H1 (cell line): Measurements from ENCODE around the gene HMGN1. TPM values are rescaled to one million over a fixed set of nuclear protein-coding genes. Genes with fewer than 3 reads are reported as not detected.
A peak's percentile ranks its signal among the peaks of the same experiment; 100 is the strongest.

Experiments
- CTCF ChIA-PET: fragments of 300-600 bp; sonication (Branson Sonifier 250); formaldehyde crosslinking; loops from one replicate; lab custom pipeline; 2021; ENCODE audit not compliant: partially characterized antibody; lab: Charles Lee
- POLR2A ChIA-PET: fragments of 300-600 bp; sonication (Branson Sonifier 250); formaldehyde crosslinking; loops from one replicate; lab custom pipeline; 2021; ENCODE audit warnings: inconsistent platforms; ENCODE audit not compliant: partially characterized antibody; lab: Charles Lee
- DNase-seq, 2 experiments: peaks; one replicate each; pipeline versions ENCODE4 v3.0.0 to v3.0.0-alpha.2; 2010 to 2022; ENCODE audit warnings: low spot score in 2 of 2, low read depth in 1 of 2, mixed read lengths in 1 of 2
- FAIRE-seq: peaks from 2 replicates; lab custom pipeline; 2011; peaks lifted over from hg19 to GRCh38; lab: Jason Lieb, UNC
- H2AFZ ChIP-seq: 2 replicates; pipeline ENCODE4 v1.8.1; 2012; ENCODE audit warnings: low read length, inconsistent platforms
- H2AK5ac ChIP-seq: 2 replicates; pipeline ENCODE4 v1.6.1; 2013; ENCODE audit warnings: low read depth, low read length
- H2BK120ac ChIP-seq: replicated peaks from 2 replicates; pipeline ENCODE3; 2013; ENCODE audit warnings: low read depth, low read length, inconsistent platforms
- H2BK12ac ChIP-seq: 2 replicates; pipeline ENCODE4 v1.6.1; 2013; ENCODE audit warnings: low read depth, low read length
- H2BK15ac ChIP-seq: 2 replicates; pipeline ENCODE4 v1.6.1; 2013; ENCODE audit warnings: low read length
- H2BK20ac ChIP-seq: 2 replicates; pipeline ENCODE4 v1.6.1; 2013; ENCODE audit warnings: low read length
- H2BK5ac ChIP-seq: 2 replicates; pipeline ENCODE4 v1.6.1; 2013; ENCODE audit warnings: low read depth, low read length
- H3K14ac ChIP-seq: 2 replicates; pipeline ENCODE4 v1.6.1; 2013; ENCODE audit warnings: inconsistent platforms; ENCODE audit not compliant: insufficient read length
- H3K18ac ChIP-seq: 2 replicates; pipeline ENCODE4 v1.6.1; 2013; ENCODE audit warnings: low read length; ENCODE audit errors: extremely low read depth
- H3K23ac ChIP-seq: 2 replicates; pipeline ENCODE4 v1.6.1; 2013; ENCODE audit warnings: inconsistent platforms; ENCODE audit not compliant: insufficient read length
- H3K23me2 ChIP-seq: 2 replicates; pipeline ENCODE4 v1.6.1; 2013; ENCODE audit warnings: low read depth, low read length
- H3K27ac ChIP-seq: 2 replicates; pipeline ENCODE4 v1.6.1; 2011; ENCODE audit warnings: low read depth, low read length, inconsistent platforms
- H3K27me3 ChIP-seq, 4 experiments: replicated peaks in 1 of 4; 1 replicate in 1 of 4; 2 replicates in 3 of 4; pipeline versions ENCODE4 v1.6.1 to v1.8.1; 2011 to 2013; ENCODE audit warnings: low read length in 3 of 4, mild to moderate bottlenecking in 3 of 4, inconsistent platforms in 2 of 4, mixed read lengths in 2 of 4, moderate library complexity in 1 of 4; ENCODE audit not compliant: control insufficient read depth in 3 of 4, insufficient read depth in 3 of 4; ENCODE audit errors: extremely low read depth in 1 of 4
- H3K36me3 ChIP-seq, 4 experiments: 2 replicates each; pipeline versions ENCODE4 v1.6.1 to v1.8.1; 2011 to 2013; ENCODE audit warnings: mild to moderate bottlenecking in 4 of 4, low read length in 3 of 4, moderate library complexity in 2 of 4, control low read depth in 1 of 4, inconsistent platforms in 1 of 4; ENCODE audit not compliant: insufficient read depth in 4 of 4, control insufficient read depth in 2 of 4
- H3K4ac ChIP-seq: replicated peaks from 2 replicates; pipeline ENCODE3; 2013; ENCODE audit warnings: low read length, low read depth, mixed read lengths, inconsistent platforms; ENCODE audit not compliant: insufficient read length
- H3K4me1 ChIP-seq, 4 experiments: replicated peaks in 1 of 4; 1 replicate in 1 of 4; 2 replicates in 3 of 4; pipeline versions ENCODE4 v1.6.1 to v1.8.1; 2011 to 2013; ENCODE audit warnings: low read length in 3 of 4, inconsistent platforms in 2 of 4, mixed read lengths in 1 of 4; ENCODE audit not compliant: insufficient read depth in 4 of 4, control insufficient read depth in 3 of 4
- H3K4me2 ChIP-seq, 2 experiments: 2 replicates each; pipeline versions ENCODE4 v1.6.1 to v1.8.1; 2011 to 2013; ENCODE audit warnings: low read depth in 2 of 2, low read length in 2 of 2, control low read depth in 1 of 2, inconsistent platforms in 1 of 2, mild to moderate bottlenecking in 1 of 2; ENCODE audit not compliant: insufficient read depth in 1 of 2
- H3K4me3 ChIP-seq, 4 experiments: fragments of 200-600, 300-600 bp in 1 of 4; sonication (generic), shearing (Covaris generic), sonication (Bioruptor Twin) in 1 of 4; 2 replicates each; pipeline versions ENCODE4 v1.5.1 to v1.8.1; 2011 to 2016; ENCODE audit warnings: low read length in 4 of 4, low read depth in 3 of 4, control low read depth in 2 of 4, inconsistent platforms in 2 of 4, mild to moderate bottlenecking in 2 of 4, mixed read lengths in 1 of 4, moderate library complexity in 1 of 4; ENCODE audit not compliant: insufficient read depth in 2 of 4; ENCODE audit errors: extremely low read depth in 1 of 4
- H3K56ac ChIP-seq: replicated peaks from 2 replicates; pipeline ENCODE3; 2013; ENCODE audit warnings: low read depth, mild to moderate bottlenecking, mixed read lengths, low read length, inconsistent platforms; ENCODE audit not compliant: insufficient read length
- H3K79me1 ChIP-seq: 2 replicates; pipeline ENCODE4 v1.6.1; 2013; ENCODE audit warnings: low read depth, low read length, control low read depth
- H3K79me2 ChIP-seq, 2 experiments: 2 replicates each; pipeline versions ENCODE4 v1.6.1 to v1.8.1; 2012 to 2013; ENCODE audit warnings: low read length in 2 of 2, mild to moderate bottlenecking in 2 of 2, inconsistent platforms in 1 of 2; ENCODE audit not compliant: insufficient read depth in 2 of 2, control insufficient read depth in 1 of 2
- H3K9ac ChIP-seq, 4 experiments: replicated peaks in 1 of 4; 1 replicate in 1 of 4; 2 replicates in 3 of 4; pipeline versions ENCODE4 v1.6.1 to v1.8.1; 2011 to 2013; ENCODE audit warnings: low read depth in 3 of 4, low read length in 3 of 4, control low read depth in 2 of 4, mild to moderate bottlenecking in 2 of 4, moderate library complexity in 2 of 4, inconsistent platforms in 1 of 4; ENCODE audit errors: extremely low read depth in 1 of 4
- H3K9me3 ChIP-seq, 2 experiments: 2 replicates each; pipeline versions ENCODE4 v1.6.1 to v1.8.1; 2012 to 2013; ENCODE audit warnings: mild to moderate bottlenecking in 2 of 2, moderate library complexity in 2 of 2, control low read depth in 1 of 2, inconsistent platforms in 1 of 2, low read depth in 1 of 2, low read length in 1 of 2, mixed read lengths in 1 of 2; ENCODE audit not compliant: insufficient read depth in 2 of 2
- H4K20me1 ChIP-seq, 2 experiments: replicated peaks in 1 of 2; 2 replicates each; pipeline versions ENCODE3 to v1.8.1; 2011 to 2013; ENCODE audit warnings: inconsistent platforms in 2 of 2, low read length in 2 of 2, mild to moderate bottlenecking in 1 of 2; ENCODE audit not compliant: insufficient read depth in 2 of 2, control insufficient read depth in 1 of 2
- H4K5ac ChIP-seq: 2 replicates; pipeline ENCODE4 v1.6.1; 2013; ENCODE audit warnings: low read length, low read depth, mixed read lengths, inconsistent platforms; ENCODE audit not compliant: insufficient read length
- H4K8ac ChIP-seq: 2 replicates; pipeline ENCODE4 v1.8.0; 2013; ENCODE audit warnings: mild to moderate bottlenecking, moderate library complexity, low read length, inconsistent platforms; ENCODE audit not compliant: insufficient read depth; ENCODE audit errors: extremely low read depth
- H4K91ac ChIP-seq: replicated peaks from 2 replicates; pipeline ENCODE3; 2013; ENCODE audit warnings: low read length, mixed read lengths, inconsistent platforms; ENCODE audit not compliant: insufficient read length
- ATF3 ChIP-seq: IDR thresholded peaks from 2 replicates; pipeline ENCODE4 v1.6.1; 2011; ENCODE audit warnings: low read depth, mild to moderate bottlenecking, low read length; ENCODE audit not compliant: insufficient read depth
- BCL11A ChIP-seq, 2 experiments: IDR thresholded peaks; one replicate each; pipeline ENCODE4 v1.6.1; 2011; ENCODE audit warnings: low read depth in 2 of 2, low read length in 2 of 2, mild to moderate bottlenecking in 2 of 2
- CBX8 ChIP-seq: fragments of 300-800, 300-1000 bp; sonication (generic); IDR thresholded peaks from 2 replicates; pipeline ENCODE4 v1.7.1; 2016; ENCODE audit warnings: low read depth, low read length, borderline replicate concordance
- FOSL1 ChIP-seq: IDR thresholded peaks from 2 replicates; pipeline ENCODE4 v1.6.1; 2011; ENCODE audit warnings: mild to moderate bottlenecking, low read depth, low read length, moderate library complexity; ENCODE audit not compliant: insufficient read depth
- POLR2AphosphoS5 ChIP-seq: IDR thresholded peaks from 2 replicates; pipeline ENCODE4 v1.6.1; 2011; ENCODE audit warnings: low read depth, low read length
- RNF2 ChIP-seq: fragments of 200-900, 300-1000 bp; sonication (generic); IDR thresholded peaks from 2 replicates; pipeline ENCODE4 v1.7.1; 2016; ENCODE audit warnings: borderline replicate concordance, low read depth, mild to moderate bottlenecking, antibody characterized with exemption, low read length; ENCODE audit not compliant: poor library complexity, severe bottlenecking; ENCODE audit errors: missing control alignments
- SAP30 ChIP-seq: fragments of 300-600 bp; sonication (generic); IDR thresholded peaks from 2 replicates; pipeline ENCODE4 v1.7.1; 2012; ENCODE audit warnings: low read length, moderate library complexity, mild to moderate bottlenecking, inconsistent platforms; ENCODE audit not compliant: insufficient read depth, insufficient replicate concordance
- SP4 ChIP-seq: IDR thresholded peaks from 2 replicates; pipeline ENCODE4 v1.6.1; 2012; ENCODE audit warnings: low read length, inconsistent platforms
- TAF7 ChIP-seq: optimal IDR thresholded peaks from 2 replicates; pipeline ENCODE3; 2011; ENCODE audit warnings: low read depth, mild to moderate bottlenecking, inconsistent platforms, low read length, moderate library complexity, borderline replicate concordance
- TCF12 ChIP-seq: IDR thresholded peaks from 2 replicates; pipeline ENCODE4 v1.6.1; 2011; ENCODE audit warnings: low read depth, mild to moderate bottlenecking, low read length
- WGBS, 2 experiments: shearing (Covaris generic) in 1 of 2; methylation state at CpG; one replicate each; pipeline versions ENCODE4 v1.1.6 to v1.1.7; 2013 to 2015; ENCODE audit warnings: low lambda C conversion rate in 2 of 2, mixed read lengths in 2 of 2, inconsistent platforms in 1 of 2, low coverage in 1 of 2, missing lambda C conversion rate in 1 of 2; ENCODE audit not compliant: insufficient replicate concordance in 2 of 2, insufficient coverage in 1 of 2, insufficient read length in 1 of 2; ENCODE audit errors: extremely low coverage in 1 of 2, missing lambda C conversion rate in 1 of 2; 5-methylcytosine and 5-hydroxymethylcytosine counted together
- polyA plus RNA-seq, 7 experiments: library from polyadenylated mRNA; depleted of rRNA in 3 of 7; stranded (reverse) in 5 of 7; unstranded in 2 of 7; fragments of >200 nt in 5 of 7; fragments of 200-250 nt in 2 of 7; gene quantifications; 1 replicate in 5 of 7; 2 replicates in 1 of 7; 4 replicates in 1 of 7; pipeline versions ENCODE4 v1.2.1 to v1.2.3, GENCODE V29; 2011 to 2013; ENCODE audit warnings: missing spikeins in 2 of 7, mixed read lengths in 2 of 7
- total RNA-seq: library from RNA; stranded (reverse); fragmentation: NEBNext Ultra II Directional; extraction: Animal tissue kit (Norgen Biotek cat#: 25700); gene quantifications from 2 replicates; pipeline ENCODE4 v1.2.1, GENCODE V29; 2021

HMGN1 gene
- total and polyA plus RNA-seq, 2 of the 8 experiments (the other 6 are each of a cell fraction or from before 2014, with no cell fraction given), result 279 to 505 TPM

DNA sequence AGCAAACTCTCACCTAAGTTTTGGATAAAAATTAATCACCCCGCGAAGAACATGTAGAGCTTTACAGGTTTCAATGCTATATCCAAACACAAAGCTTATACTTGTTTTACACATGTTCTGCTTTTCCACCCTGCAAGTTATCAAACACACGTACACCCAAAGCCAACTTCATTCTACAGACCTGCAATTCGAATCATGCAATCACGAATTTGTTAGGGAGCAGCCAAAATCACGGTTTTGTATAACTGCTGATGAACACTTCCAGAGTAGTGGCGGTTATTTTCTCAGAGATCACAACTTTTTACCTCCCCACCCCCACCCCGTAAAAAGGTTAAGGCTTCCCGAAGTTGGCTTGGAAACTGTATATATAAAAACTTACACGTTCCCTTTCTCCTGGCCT lies 1.4 kb downstream of the HMGN1 start:
- DNase-seq (no peak), FAIRE-seq (no peak)
- Histone ChIP-seq H3K14ac (no peak overlapping the region), H3K18ac (no peak overlapping the region), H2BK20ac (no peak overlapping the region), H3K4ac (no peak overlapping the region), H3K9me3 (no peaks in the 10 kb centered on the region), H3K23me2 (peaks cover 3% of the 10 kb centered on the region), H3K4me3 (peak overlapping the region; percentile 75 to 100 (median 91)), H3K27ac (peak overlapping the region; percentile 93), H2BK12ac (no peak overlapping the region), H3K4me1 (peaks cover 3 to 15% (median 9%) of the 10 kb centered on the region in 4 experiments; a peak in 6 of 7 replicates), H2AK5ac (no peak overlapping the region), H3K9ac (peak overlapping the region; percentile 94 to 100 (median 96)), H3K79me2 (peaks cover 10 to 35% of the 10 kb centered on the region in 2 experiments), H3K27me3 (no peaks in the 10 kb centered on the region), H4K20me1 (peaks cover 8 to 12% of the 10 kb centered on the region in 2 experiments), H3K4me2 (peak overlapping the region; percentile 79 to 96), H3K56ac (peak overlapping the region; percentile 62), H3K79me1 (no peaks in the 10 kb centered on the region; the same call in 1 of the 2 replicates), H2BK120ac (no peak overlapping the region), H3K36me3 (peaks cover 20 to 50% (median 31%) of the 10 kb centered on the region in 4 experiments), H2AFZ (no peak overlapping the region), H4K5ac (no peak overlapping the region), H4K91ac (no peak overlapping the region), H2BK5ac (peak overlapping the region; percentile 22; the same call in 1 of the 2 replicates), H2BK15ac (no peak overlapping the region), H4K8ac (no peak overlapping the region), H3K23ac (no peak overlapping the region)
- POLR2A ChIA-PET, result interaction anchor here (0.8 to 5.2 kb wide), 24 partner anchors 10 to 166 kb away, joined by 3 to 89 read pairs (median 7); partner anchors contain the start of genes BRWD1 and PSMG1
- CTCF ChIA-PET, result interaction anchor here (0.9 to 2.1 kb wide), 3 partner anchors 33 to 94 kb away, joined by 3 to 8 read pairs (median 4); no protein-coding TSS in a partner anchor
- WGBS, 2 experiments, result 15% methylated on average over 10 of the region's 10 CpGs; no CpG with 5 or more reads in 1 of the 2 experiments
- no peak for TF ChIP-seq FOSL1
- no peak for TF ChIP-seq ATF3
- TF ChIP-seq BCL11A (IDR thresholded peaks at IDR 0.05; ENCODE audit: low read depth in 2 of 2, low read length in 2 of 2), result no peak
- TF ChIP-seq RNF2, result no peak
- no peak for TF ChIP-seq SP4
- TF ChIP-seq SAP30, result no peak
- no peak for TF ChIP-seq TAF7
- TF ChIP-seq POLR2AphosphoS5, result no peak
- TF ChIP-seq TCF12, result no peak
- no peak for TF ChIP-seq CBX8
